Left ventricle myocardium inferior (tissue), 1 donor: ENCODE data around the gene SEC61A1. TPM values are rescaled to one million over a fixed set of nuclear protein-coding genes. Genes with fewer than 3 reads are reported as not detected.
A peak's percentile ranks its signal among the peaks of the same experiment; 100 is the strongest.

Experiments
- DNase-seq: peaks from one replicate; pipeline ENCODE4 v3.0.0-alpha.2; 2020
- H3K27ac ChIP-seq: fragments of 200-600 bp; replicated peaks from 2 replicates; pipeline ENCODE4 v1.8.0; 2021
- H3K27me3 ChIP-seq: fragments of 200-600 bp; 2 replicates; pipeline ENCODE4 v1.8.0; 2021; ENCODE audit warnings: low read depth
- H3K36me3 ChIP-seq: fragments of 200-600 bp; 2 replicates; pipeline ENCODE4 v1.8.0; 2021
- H3K4me1 ChIP-seq: fragments of 200-600 bp; 2 replicates; pipeline ENCODE4 v1.8.0; 2021
- H3K4me3 ChIP-seq: fragments of 200-600 bp; 2 replicates; pipeline ENCODE4 v1.8.0; 2021; ENCODE audit warnings: mild to moderate bottlenecking, moderate library complexity
- H3K9me3 ChIP-seq: fragments of 200-600 bp; replicated peaks from 2 replicates; pipeline ENCODE4 v1.8.0; 2021
- intact Hi-C: fragments of 100-400 bp; cut with micrococcal nuclease; formaldehyde crosslinking; loops from one replicate; pipeline ENCODE4 v1.11.0; 2022
- total RNA-seq: library from RNA; stranded (reverse); fragmentation: NEBNext Ultra II Directional; extraction: Animal tissue kit (Norgen Biotek cat#: 25700); gene quantifications from one replicate; pipeline ENCODE4 v1.2.1, GENCODE V29; 2021
- TF ChIP-seq, protein P1 (sequence below): fragments of 200-600 bp; IDR thresholded peaks from 2 replicates; pipeline ENCODE4 v1.8.0; 2021; ENCODE audit warnings: antibody characterized with exemption, mild to moderate bottlenecking, borderline replicate concordance
- donor health status: DM: no; HTN: yes; CAD: no; lungs with severe emphysema.

Gene SEC61A1
- total RNA-seq, 1 donor from 2014 or later: 65.8 TPM

DNA sequence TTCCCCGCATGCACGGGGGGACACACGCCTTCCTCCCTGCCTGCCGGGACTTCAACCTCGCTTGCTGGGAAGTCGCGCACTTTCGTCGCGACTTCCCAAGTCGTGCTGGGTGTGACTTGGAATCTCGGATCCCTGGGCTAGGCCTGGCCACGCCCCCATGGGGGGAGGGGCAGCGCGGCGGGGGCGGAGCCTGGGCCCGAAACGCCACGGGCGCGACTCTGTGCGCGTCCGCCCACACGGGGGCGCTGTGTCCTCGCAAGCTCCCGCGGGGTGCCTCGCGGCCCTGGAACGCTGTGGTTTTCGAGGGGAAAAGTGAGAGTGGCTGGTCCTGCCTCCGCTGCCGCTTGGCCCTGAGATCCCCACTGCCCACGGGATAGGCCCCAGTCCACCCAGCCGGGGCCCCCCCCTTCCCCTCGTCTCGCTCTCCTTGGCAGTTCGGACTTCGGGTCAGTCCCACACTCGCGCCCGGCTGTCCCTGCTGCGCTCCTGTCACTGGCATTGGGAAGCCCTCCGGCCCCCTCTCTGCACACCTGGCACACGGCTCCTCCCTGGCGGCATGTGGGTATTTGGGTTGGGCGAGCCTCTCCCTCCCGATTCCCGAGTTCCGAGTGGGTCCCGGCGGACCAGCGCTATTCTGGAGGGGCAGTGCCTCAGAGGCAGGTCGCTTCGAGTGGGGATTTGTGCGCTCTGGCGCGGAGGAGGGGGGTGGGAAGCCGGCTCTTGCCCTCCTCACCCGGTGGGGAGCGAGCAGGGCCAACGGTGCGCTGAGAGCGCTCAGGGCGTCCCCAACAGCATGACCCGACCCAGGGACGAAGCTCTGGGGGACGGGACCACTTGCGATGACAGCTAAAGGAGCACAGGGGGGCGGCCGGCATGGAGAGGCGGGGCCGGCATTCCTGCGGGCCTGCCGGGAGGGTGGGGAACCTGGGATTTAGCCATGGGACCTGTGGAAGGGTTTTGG is 23.6 kb downstream of the SEC61A1 start:
- H3K27me3 ChIP-seq: no peaks in the 10 kb centered on the region
- TF ChIP-seq, protein P1, sequence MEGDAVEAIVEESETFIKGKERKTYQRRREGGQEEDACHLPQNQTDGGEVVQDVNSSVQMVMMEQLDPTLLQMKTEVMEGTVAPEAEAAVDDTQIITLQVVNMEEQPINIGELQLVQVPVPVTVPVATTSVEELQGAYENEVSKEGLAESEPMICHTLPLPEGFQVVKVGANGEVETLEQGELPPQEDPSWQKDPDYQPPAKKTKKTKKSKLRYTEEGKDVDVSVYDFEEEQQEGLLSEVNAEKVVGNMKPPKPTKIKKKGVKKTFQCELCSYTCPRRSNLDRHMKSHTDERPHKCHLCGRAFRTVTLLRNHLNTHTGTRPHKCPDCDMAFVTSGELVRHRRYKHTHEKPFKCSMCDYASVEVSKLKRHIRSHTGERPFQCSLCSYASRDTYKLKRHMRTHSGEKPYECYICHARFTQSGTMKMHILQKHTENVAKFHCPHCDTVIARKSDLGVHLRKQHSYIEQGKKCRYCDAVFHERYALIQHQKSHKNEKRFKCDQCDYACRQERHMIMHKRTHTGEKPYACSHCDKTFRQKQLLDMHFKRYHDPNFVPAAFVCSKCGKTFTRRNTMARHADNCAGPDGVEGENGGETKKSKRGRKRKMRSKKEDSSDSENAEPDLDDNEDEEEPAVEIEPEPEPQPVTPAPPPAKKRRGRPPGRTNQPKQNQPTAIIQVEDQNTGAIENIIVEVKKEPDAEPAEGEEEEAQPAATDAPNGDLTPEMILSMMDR: peak; percentile 96
- H3K9me3 ChIP-seq: no peaks in the 10 kb centered on the region
- peak overlapping the region; percentile 69 for H3K27ac ChIP-seq
- peaks cover 25% of the 10 kb centered on the region for H3K36me3 ChIP-seq
- peak; percentile 88 for DNase-seq
- intact Hi-C loops: no loop called here
- peaks cover 75% of the 10 kb centered on the region for H3K4me1 ChIP-seq
- H3K4me3 ChIP-seq: peak overlapping the region; percentile 73

DNA sequence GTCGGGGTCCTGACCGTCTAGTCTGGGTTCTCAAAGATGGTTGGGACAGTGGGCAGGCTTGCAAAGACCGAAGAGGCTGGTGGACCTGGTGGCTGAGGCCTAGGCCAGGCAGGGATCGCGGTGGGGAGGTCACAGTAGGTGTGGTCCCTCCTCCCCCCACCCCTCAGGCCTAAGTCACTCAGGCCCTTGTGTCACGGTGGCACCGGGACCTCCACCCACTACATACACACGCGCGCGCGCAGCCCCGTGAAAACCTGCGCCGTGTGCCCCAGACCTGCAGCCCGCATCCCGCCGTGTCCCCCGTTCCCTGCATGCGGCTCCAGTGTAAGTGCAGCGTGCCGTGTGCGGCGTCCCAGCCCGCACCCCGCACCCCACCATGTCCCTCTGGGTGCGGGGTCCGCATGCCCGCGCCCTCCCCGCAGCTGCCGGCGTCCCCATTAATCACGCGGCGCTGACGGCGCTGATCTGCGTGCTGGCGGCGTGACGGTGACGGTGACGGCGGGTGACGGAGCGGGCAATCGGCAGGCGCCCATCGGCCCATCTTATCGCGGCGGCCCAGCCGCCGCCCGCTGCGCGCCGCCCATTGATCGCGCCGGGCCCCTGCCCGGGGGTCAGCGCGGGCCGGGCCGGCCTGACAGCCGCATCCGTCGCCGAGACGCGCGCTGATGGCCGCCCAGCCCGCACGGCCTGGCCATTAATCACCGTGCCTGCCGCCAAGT is 24.4 kb downstream of the SEC61A1 start:
- H3K36me3 ChIP-seq: peaks cover 16% of the 10 kb centered on the region

DNA sequence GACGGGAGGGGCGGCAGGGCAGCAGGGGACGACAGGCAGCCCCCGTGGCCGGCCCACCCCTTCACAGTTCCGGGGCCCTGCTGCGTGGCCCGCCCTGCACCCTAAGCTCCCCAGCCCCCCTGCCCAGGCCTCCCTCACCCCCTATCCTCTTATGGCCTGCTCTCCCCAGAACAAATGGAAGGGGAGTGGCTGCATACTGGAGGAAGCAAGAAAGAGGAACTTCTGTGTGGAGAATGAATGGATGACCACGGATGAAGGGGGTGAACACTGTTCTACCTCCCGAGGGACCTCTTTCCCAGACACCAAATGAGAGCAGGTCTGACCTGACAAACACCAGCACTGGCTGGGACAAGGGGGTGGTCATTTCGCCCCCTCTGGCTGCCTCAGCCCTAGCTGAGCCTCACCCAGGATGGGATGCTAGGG is 25.0 kb downstream of the SEC61A1 start:
- H3K4me1 ChIP-seq: peaks cover 78% of the 10 kb centered on the region
- TF ChIP-seq, protein P1: no peak
- H3K27ac ChIP-seq: peak overlapping the region; percentile 22
- no peaks in the 10 kb centered on the region for H3K9me3 ChIP-seq
- peaks cover 15% of the 10 kb centered on the region for H3K36me3 ChIP-seq
- H3K4me3 ChIP-seq: peak overlapping the region; percentile 73
- intact Hi-C loops: no loop called here
- no peak for DNase-seq
- H3K27me3 ChIP-seq: no peaks in the 10 kb centered on the region

More for the DNA sequence above, 24.4 kb downstream of the SEC61A1 start:
- peak; percentile 55 for DNase-seq
- Histone ChIP-seq H3K4me1 (peaks cover 78% of the 10 kb centered on the region), H3K27me3 (no peaks in the 10 kb centered on the region), H3K4me3 (peak overlapping the region; percentile 73), H3K27ac (peak overlapping the region; percentile 22), H3K9me3 (no peaks in the 10 kb centered on the region)
- TF ChIP-seq, protein P1: no peak
- intact Hi-C loops: no loop called here

DNA sequence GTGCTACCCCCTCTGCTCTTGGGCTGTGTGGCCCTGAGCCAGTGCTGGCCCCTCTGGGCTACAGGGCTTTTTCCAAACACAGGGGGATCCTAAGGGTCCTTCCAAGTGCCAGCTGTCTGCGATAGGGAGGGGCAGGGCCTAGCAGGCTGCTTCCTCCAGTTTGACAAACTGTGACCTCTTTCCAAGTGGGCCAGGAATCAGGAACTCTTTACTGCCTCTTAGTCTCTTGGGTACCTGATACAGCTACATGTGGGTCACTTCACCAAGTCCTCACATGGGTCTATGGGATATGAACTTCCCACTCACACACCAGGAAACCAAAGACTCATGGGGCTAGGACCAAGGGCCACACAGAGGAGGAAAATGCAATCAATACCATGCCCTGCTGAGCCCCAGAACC is 25.4 kb downstream of the SEC61A1 start:
- peaks cover 15% of the 10 kb centered on the region for H3K36me3 ChIP-seq
- peaks cover 82% of the 10 kb centered on the region for H3K4me1 ChIP-seq
- no peaks in the 10 kb centered on the region for H3K9me3 ChIP-seq
- H3K27me3 ChIP-seq: no peaks in the 10 kb centered on the region
- peak overlapping the region; percentile 22 for H3K27ac ChIP-seq
- no peak for DNase-seq
- peak overlapping the region; percentile 73 for H3K4me3 ChIP-seq
- TF ChIP-seq, protein P1: no peak
- intact Hi-C loops: no loop called here

DNA sequence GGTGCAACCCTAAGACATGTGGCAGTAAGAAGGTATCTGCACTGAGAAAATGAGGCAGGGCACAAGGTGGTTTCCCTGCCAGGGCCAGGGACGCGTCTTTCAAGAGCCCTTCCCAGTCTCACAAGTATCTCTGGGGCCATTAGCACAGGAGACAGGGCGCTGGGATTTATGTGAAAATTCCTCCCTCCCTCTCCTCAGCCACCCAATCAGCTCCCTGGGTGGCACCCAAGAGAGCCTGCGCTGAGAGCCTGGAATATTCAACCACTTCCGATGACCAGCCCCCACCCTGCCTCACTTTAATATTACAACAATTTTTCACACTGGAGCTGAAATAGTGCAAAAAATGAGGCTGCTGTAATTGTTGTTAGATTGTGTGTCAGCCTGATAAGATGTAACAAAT is 26.1 kb downstream of the SEC61A1 start:
- H3K27me3 ChIP-seq: no peaks in the 10 kb centered on the region
- no peak for DNase-seq
- no peak overlapping the region for H3K4me3 ChIP-seq
- H3K27ac ChIP-seq: no peak overlapping the region
- TF ChIP-seq, protein P1: no peak
- no peaks in the 10 kb centered on the region for H3K9me3 ChIP-seq
- intact Hi-C loops: no loop called here
- peaks cover 11% of the 10 kb centered on the region for H3K36me3 ChIP-seq
- peaks cover 82% of the 10 kb centered on the region for H3K4me1 ChIP-seq
